CD4-positive, alpha-beta T cell treated with Interferon alpha-2 for 1 hour (primary cell): Measurements from ENCODE around the gene NDC80.

Experiments used
- DNase-seq, 2 donors: peaks; one replicate each; pipeline ENCODE4 v3.0.0-alpha.2; 2020 to 2022

NDC80 gene

DNA sequence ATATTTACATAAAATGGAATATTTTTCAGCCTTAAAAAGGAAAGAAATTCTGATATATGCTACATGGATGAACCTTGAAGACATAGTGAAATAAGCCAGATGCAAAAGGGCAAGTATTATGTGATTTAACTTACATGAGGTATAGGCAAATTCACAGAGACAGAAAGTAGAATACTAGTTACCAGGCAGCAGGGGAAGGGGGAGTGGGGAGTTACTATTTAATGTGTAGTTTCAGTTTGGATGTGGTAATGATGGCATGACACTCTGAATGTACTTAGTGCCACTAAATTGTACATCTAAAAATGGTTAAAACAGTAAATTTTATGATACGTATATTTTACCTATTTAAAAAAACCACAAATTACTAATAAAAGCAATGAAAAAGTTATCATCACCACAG is 12.1 kb upstream of the NDC80 start:
- no peak for DNase-seq

GRCh38 chr18:2564373-2564772 is 7.0 kb upstream of the NDC80 start:
- no peak for DNase-seq

GRCh38 chr18:2568129-2568528 is 3.2 kb upstream of the NDC80 start:
- no peak for DNase-seq

- no peak for DNase-seq
Observed at GRCh38 chr18:2568605-2569004, 2.8 kb upstream of the NDC80 start.

DNA sequence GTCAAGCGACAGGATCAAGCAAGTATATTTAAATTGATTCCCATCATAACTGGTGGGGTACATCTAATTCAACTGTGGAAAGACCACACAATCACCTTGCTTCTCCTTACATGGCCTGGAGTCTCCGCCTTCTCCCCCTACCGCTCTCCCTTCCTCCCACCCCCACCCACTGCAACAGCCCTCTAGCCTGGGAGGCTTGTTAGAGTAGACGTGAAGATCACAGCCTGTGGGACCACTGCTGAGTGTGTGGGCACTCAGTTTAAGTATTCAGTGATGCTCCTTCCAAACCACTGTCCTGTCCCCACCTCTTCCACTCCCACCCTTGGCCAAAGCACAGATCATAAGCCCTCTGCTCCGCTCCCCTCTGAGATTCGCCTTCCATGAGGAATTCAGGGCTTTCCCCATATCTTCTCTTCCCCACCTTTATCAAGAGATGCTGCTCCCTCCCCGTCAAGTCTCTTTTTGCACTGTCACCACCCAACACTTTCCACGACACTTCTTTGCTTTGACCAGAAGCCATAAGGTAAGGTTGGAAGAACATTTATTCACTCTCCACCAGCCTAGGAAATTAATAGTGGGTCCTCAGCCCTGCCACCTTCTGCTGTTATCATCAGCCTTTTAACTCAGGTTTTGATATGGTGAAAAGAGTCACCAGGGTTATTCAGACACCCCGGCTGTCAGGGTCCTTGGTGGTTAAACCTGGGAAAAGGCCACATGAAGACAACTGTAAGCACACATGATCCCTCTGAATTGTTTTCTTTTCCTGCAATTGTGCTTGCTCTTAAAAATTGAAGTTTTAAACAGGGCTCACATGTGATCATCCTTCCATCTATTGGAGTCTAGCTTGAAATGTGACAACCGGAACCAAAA is 1.8 kb upstream of the NDC80 start:
- no peak for DNase-seq

DNA sequence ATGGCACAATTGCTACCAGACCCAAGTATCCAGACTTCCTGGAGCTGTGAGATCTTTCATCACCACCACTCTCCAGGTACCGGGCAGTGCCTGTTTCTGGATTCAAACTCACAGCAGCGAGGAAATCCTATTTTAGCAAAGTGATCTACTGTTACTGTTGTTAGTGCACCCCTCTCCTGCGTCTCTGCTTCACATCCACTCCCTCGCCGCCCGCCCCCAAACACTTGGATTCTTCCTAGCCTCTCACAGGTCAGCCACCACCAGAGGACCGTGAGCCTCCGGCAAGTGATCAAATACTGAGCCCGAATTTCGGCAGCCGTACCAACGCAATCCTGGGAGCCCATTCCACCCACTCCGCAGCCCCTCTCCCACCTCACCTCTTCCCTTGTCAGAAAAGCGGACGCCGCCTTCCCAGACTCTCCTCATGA is 571 bp upstream of the NDC80 start:
- DNase-seq, result peak; percentile 69 to 77

- peak in 1 of 2 donors; percentile 41 for DNase-seq
Observed at GRCh38 chr18:2572171-2572569, 813 bp downstream of the NDC80 start.

- DNase-seq, result no peak
Observed at GRCh38 chr18:2572892-2573291, 1.5 kb downstream of the NDC80 start.

DNA sequence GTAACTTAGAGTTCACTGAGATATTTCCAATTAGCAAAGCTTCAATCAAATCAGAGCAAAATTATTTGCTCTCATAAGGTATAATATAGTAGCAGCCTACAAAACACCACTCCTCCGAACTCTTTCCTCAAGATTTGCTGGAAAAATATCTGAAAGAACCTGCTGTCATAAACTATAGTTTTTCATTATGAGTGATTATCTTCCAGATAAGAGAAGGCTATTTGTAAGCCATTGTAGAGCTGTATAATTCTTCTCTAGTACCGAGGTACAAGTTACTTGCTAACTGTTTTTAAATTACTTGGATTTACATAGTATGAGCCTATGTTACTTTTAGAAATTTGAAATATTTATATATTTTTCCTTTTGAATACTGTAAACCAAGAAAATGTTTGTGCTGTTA is 2.1 kb downstream of the NDC80 start:
- no peak for DNase-seq

DNA sequence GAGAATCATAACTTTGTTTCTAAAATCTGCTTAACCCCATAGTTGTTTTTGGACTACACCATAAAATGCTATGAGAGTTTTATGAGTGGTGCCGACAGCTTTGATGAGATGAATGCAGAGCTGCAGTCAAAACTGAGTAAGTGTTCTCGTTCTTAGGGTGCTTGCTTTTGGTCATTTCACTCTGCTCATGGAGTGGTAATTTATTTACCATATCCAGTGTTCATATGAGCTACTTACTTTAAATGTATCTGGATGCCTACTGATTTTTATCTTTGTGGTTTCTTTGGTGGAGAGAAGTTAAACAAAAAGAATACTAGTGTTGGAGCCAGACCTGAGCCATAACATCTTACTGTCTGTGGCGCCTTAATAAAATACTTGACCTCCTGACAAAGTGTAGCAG is 16.4 kb downstream of the NDC80 start:
- no peak for DNase-seq

DNA sequence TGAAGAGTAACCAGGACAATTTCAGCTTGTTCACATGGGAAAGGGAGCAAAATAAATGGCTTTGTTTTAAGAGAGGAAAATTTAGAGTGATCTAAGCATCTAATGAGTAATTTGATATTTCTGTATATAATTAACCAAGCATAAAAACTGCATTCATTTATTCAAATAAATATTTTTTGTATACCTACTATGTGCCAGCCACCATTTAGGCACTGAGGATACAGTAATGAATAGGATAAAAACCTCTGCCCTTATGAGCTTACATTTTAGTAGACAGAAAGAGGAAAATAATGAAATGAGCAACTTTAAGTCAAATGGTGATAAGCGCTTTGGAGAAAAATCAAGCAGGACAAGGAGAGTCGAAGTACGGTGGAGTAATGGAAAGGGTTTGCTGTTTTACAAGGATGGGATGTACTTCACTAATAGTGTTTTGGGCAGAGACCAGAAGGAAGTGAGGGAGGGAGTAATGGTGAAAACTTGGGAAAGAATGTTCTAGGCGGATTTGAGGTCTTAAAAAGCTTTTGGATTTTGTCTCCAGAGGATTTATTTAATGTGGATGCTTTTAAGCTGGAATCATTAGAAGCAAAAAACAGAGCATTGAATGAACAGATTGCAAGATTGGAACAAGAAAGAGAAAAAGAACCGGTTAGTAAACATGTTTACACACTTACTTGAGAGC is 17.4 kb downstream of the NDC80 start:
- DNase-seq, result no peak

DNA sequence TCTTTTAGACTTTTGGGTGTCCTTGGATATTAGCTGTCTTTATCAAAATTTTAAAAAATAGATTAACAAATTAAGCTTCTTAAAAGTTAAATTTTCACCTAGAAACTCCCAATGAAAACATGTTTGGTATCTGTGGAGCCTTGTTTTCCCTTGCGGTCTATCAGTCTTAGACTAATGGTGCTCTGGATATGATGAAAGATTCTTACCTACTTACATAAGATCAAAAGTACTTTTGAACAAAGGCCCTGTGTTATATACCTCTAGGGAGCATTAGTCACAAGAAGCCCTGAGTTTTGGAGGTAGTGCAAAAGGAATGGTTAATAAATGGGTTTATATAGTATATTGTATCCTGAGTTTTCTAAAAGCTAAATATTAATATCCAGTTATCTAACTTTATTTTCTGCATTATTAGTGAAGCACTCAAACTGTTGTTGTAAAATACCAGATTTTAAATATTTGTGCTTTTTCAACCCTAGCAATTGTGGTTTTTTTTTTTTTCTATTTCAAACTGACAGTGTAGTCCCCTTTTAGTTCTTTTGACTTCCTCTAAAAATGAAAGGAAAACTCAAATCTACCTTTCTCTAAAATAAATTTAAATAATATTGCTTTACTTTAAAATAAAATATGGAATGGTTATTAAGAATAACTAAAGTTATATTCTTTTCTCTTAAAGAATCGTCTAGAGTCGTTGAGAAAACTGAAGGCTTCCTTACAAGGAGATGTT is 18.1 kb downstream of the NDC80 start:
- peak in 1 of 2 donors; percentile 39 for DNase-seq

GRCh38 chr18:2590303-2590702 is 18.9 kb downstream of the NDC80 start:
- peak in 1 of 2 donors; percentile 20 for DNase-seq

DNA sequence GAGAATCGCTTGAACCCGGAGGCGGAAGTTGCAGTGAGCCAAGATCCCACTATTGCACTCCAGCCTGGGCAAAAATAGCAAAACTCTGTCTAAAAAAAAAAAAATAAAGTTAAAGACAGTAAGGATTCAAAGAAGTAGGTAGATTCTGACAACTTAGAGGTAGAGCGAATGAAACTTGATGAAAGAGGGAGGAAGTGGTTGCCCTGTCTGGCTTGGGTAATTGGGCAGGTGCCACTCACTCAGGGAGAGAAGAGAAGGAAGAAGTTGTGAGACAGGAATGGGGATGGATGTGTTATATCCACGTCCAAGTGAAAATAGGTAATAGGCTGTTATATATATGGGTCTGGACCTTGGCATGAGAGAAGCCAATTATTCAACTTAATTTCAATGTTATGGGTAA is 26.3 kb downstream of the NDC80 start:
- peak in 1 of 2 donors; percentile 42 for DNase-seq

GRCh38 chr18:2602844-2603243 is 31.5 kb downstream of the NDC80 start:
- DNase-seq, result no peak

DNA sequence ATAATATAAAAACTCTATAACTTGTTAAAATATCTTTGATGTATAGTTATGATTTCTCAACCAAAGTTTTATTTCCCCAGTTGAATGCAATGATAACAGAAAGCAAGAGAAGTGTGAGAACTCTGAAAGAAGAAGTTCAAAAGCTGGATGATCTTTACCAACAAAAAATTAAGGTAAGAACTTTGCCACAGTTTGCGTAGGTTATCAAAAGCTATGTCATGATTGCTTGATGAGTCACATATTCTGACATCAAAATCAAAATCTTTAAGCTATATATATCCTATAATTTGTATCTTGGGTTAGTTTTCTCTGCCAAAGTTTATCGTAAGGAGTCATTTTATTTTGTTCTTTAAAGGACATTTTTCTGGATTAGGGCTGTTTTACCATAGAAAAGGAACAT is 35.0 kb downstream of the NDC80 start:
- DNase-seq, result peak in 1 of 2 donors; percentile 46

DNA sequence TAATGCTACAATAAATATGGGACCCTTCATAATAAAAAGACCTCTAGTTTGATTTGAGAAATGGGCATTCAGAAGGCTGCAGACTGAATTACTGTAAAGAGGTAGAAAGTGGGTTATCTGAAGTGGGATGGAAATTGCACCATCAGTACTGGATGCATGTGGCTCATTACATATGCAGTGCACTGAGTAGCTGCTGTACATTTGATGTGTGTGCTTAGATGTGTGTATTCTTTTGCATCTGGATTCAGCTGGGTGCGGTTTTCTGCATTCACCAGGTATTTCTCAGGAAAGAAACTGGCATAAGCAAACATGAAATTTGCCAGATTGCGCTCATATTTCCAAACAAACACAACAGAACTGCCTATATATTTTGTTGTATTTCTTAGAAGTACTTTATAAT is 38.2 kb downstream of the NDC80 start:
- DNase-seq, result no peak

DNA sequence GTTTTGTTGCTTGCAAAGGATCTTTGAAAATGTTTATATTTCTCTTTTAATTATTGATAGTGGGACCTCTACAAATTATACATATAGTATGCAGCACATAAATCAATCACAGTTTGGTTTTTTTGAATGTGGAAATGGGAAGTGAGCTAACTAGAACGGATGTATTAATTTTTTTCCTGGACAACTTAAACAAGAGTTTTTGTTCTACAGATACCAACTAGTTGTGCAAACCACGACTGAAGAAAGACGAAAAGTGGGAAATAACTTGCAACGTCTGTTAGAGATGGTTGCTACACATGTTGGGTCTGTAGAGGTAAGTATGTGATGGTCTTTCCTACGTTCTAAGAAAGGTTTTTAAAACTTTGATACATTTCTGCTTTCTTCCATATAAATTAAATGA is 39.2 kb downstream of the NDC80 start:
- DNase-seq, result no peak

DNA sequence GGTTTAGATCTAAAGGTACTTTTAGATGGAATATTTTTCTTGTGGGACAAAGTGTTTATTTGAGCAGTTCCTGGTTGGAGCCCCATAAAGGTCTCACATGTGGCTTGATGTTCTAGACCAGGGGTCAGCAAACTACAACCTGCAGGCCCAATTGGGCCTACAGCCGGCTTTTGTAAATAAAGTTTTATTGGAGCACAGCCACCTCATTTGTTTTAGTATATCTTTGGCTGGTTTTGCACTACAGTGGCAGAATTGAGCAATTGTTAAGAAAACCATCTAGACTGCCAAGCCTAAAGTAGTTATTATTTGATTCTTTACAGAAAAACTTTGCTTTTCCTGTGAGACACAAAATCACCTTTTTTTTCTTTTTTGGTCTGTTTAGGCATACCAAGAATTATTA is 41.6 kb downstream of the NDC80 start:
- DNase-seq, result no peak

DNA sequence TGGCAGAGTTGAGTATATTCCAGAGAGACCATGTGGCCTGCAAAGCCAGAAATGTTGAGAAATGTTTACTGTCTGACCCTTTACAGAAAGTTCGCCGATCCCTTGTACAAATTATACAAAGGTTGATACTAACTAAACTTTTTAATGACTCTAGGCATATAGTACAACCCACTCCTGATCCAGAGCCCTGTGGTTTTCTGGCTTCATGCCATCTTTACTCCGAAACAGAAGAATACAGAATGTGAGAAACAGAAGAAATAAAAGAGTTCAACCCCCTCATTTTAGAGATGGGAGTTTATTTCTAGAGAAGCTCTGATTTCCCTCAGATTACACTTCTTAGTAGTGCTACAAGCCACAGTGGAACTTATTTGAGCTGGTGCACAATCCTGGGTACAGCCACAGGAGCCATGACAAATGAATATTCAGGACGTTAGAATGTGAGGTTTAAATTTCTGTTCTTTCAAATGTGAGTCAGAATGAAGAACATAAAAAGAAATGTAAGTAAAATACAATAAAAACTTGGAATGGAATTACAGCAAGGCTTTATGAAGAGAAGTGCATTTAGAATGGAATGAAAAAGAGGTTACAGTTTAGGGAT is 46.1 kb downstream of the NDC80 start:
- no peak for DNase-seq

GRCh38 chr18:2618009-2618408 is 46.7 kb downstream of the NDC80 start:
- no peak for DNase-seq

DNA sequence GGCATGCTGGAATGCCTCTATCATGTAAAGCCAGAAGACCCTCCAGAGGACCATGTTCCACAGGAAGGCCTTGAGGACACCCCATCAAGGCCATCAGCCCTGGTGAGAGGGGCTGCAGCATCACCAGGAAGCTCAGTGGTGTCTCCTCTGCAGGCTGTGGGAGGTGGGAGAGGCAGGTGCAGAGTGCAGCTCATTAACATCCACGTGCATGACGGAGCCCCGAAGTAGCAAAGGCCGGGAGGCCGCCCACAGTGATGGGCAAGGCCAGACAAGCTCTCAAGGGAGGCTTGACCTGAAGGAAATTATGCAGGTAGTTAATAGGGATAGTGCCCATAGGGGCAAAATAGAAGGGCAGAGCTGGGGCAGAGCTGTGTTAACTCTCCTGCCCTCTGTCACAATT is 53.9 kb downstream of the NDC80 start:
- DNase-seq, result no peak

- DNase-seq, result peak in 1 of 2 donors; percentile 17
Observed at GRCh38 chr18:2627821-2628276, 56.5 kb downstream of the NDC80 start.
